ENCODE results near the gene SH3GL2. TPM values are rescaled to one million over a fixed set of nuclear protein-coding genes. Genes with fewer than 3 reads are reported as not detected.

The SH3GL2 gene
- total RNA-seq, 4 donors from 2014 or later = 0.17 TPM; not detected in 3

- no peak for TF ChIP-seq CTCF (IDR thresholded peaks at IDR 0.05; ENCODE audit: low read depth)
These were observed 197.9 kb downstream of the SH3GL2 start for GRCh38 chr9:17776735-17777134.

- TF ChIP-seq CTCF (IDR thresholded peaks at IDR 0.05; ENCODE audit: low read depth) = no peak
These were observed 198.6 kb downstream of the SH3GL2 start for GRCh38 chr9:17777465-17777864.

- TF ChIP-seq CTCF (IDR thresholded peaks at IDR 0.05; ENCODE audit: low read depth) = no peak
These were observed 203.7 kb downstream of the SH3GL2 start for GRCh38 chr9:17782430-17783149.

- TF ChIP-seq CTCF (IDR thresholded peaks at IDR 0.05; ENCODE audit: low read depth) = no peak
These were observed 204.4 kb downstream of the SH3GL2 start for GRCh38 chr9:17783227-17783626.

- no peak for TF ChIP-seq CTCF (IDR thresholded peaks at IDR 0.05; ENCODE audit: low read depth)
These were observed 210.4 kb downstream of the SH3GL2 start for GRCh38 chr9:17789316-17789715.

- no peak for TF ChIP-seq CTCF (IDR thresholded peaks at IDR 0.05; ENCODE audit: low read depth)
These were observed 215.1 kb downstream of the SH3GL2 start for GRCh38 chr9:17793713-17794622.

- TF ChIP-seq CTCF (IDR thresholded peaks at IDR 0.05; ENCODE audit: low read depth) = no peak
These were observed 216.9 kb downstream of the SH3GL2 start for GRCh38 chr9:17795744-17796143.

All from subcutaneous adipose tissue (tissue), 4 donors.